IMR-90 (cell line): Measurements from ENCODE around the gene MECP2. TPM values are rescaled to one million over a fixed set of nuclear protein-coding genes. Genes with fewer than 3 reads are reported as not detected.

Experiments
- ATAC-seq: fragments of 200-7000 bp; cut with Tn5 transposase; 2 replicates; pipeline ENCODE4 v1.9.1; 2020; ENCODE audit warnings: low read depth, mild to moderate bottlenecking, moderate library complexity
- BruUV-seq: library from RNA; stranded (reverse); fragments of 400-500 nt; replicated peaks from 2 replicates; lab custom pipeline; 2021; lab: Mats Ljungman, UMichigan
- CTCF ChIA-PET: fragments of 300-600 bp; formaldehyde crosslinking; extraction: SDS; loops from one replicate; lab custom pipeline; 2021; ENCODE audit warnings: antibody characterized with exemption; lab: Yijun Ruan, JAX
- POLR2A ChIA-PET: fragments of 300-600 bp; sonication (Branson Sonifier 250); formaldehyde crosslinking; loops from one replicate; lab custom pipeline; 2022; ENCODE audit warnings: antibody characterized with exemption; ENCODE audit not compliant: unreplicated experiment; lab: Charles Lee
- DNase-seq: peaks from one replicate; pipeline ENCODE4 v3.0.0; 2013
- H2AFZ ChIP-seq: replicated peaks from 2 replicates; pipeline ENCODE3; 2013; ENCODE audit warnings: low read length, mild to moderate bottlenecking; ENCODE audit not compliant: poor library complexity
- H2AK5ac ChIP-seq: 2 replicates; pipeline ENCODE4 v1.6.1; 2013; ENCODE audit warnings: low read depth, low read length, inconsistent platforms
- H2AK9ac ChIP-seq: replicated peaks from 2 replicates; pipeline ENCODE3; 2013; ENCODE audit warnings: mild to moderate bottlenecking, low read depth, low read length, moderate library complexity; ENCODE audit not compliant: poor library complexity
- H2BK120ac ChIP-seq: 2 replicates; pipeline ENCODE4 v1.6.1; 2013; ENCODE audit warnings: low read depth, low read length, inconsistent platforms
- H2BK15ac ChIP-seq: 3 replicates; pipeline ENCODE4 v1.6.1; 2013; ENCODE audit warnings: low read depth, low read length, inconsistent platforms
- H2BK20ac ChIP-seq: 2 replicates; pipeline ENCODE4 v1.6.1; 2013; ENCODE audit warnings: low read depth, mild to moderate bottlenecking, inconsistent platforms, low read length, moderate library complexity
- H2BK5ac ChIP-seq: 2 replicates; pipeline ENCODE4 v1.6.1; 2013; ENCODE audit warnings: mild to moderate bottlenecking, low read depth, low read length, inconsistent platforms; ENCODE audit not compliant: poor library complexity, severe bottlenecking
- H3K14ac ChIP-seq: replicated peaks from 2 replicates; pipeline ENCODE4 v1.6.1; 2013; ENCODE audit warnings: low read depth, low read length, inconsistent platforms
- H3K18ac ChIP-seq: 2 replicates; pipeline ENCODE4 v1.6.1; 2013; ENCODE audit warnings: low read depth, low read length, control low read depth
- H3K23ac ChIP-seq: 2 replicates; pipeline ENCODE4 v1.6.1; 2013; ENCODE audit warnings: low read depth, low read length, inconsistent platforms
- H3K27ac ChIP-seq: 2 replicates; pipeline ENCODE4 v1.5.1; 2013; ENCODE audit warnings: mild to moderate bottlenecking, control low read depth, low read length; ENCODE audit not compliant: insufficient read depth
- H3K27me3 ChIP-seq: 2 replicates; pipeline ENCODE4 v1.6.1; 2013; ENCODE audit warnings: low read length; ENCODE audit not compliant: control insufficient read depth, insufficient read depth
- H3K36me3 ChIP-seq: 2 replicates; pipeline ENCODE4 v1.6.1; 2013; ENCODE audit warnings: low read length, mixed read lengths; ENCODE audit not compliant: control insufficient read depth, insufficient read depth
- H3K4ac ChIP-seq: 2 replicates; pipeline ENCODE4 v1.6.1; 2013; ENCODE audit warnings: low read depth, low read length, inconsistent platforms
- H3K4me1 ChIP-seq: 2 replicates; pipeline ENCODE4 v1.6.1; 2013; ENCODE audit warnings: low read length, mixed read lengths; ENCODE audit not compliant: control insufficient read depth, insufficient read depth
- H3K4me2 ChIP-seq: 2 replicates; pipeline ENCODE4 v1.6.1; 2013; ENCODE audit warnings: low read depth, mild to moderate bottlenecking, control low read depth, low read length, moderate library complexity
- H3K4me3 ChIP-seq: 2 replicates; pipeline ENCODE4 v1.5.1; 2013; ENCODE audit warnings: low read depth, mild to moderate bottlenecking, control low read depth, low read length, moderate library complexity; ENCODE audit not compliant: insufficient read depth
- H3K56ac ChIP-seq: 2 replicates; pipeline ENCODE4 v1.6.1; 2013; ENCODE audit warnings: low read length, inconsistent platforms; ENCODE audit not compliant: insufficient read depth; ENCODE audit errors: extremely low read depth
- H3K79me1 ChIP-seq, 2 experiments: 2 replicates each; pipeline ENCODE4 v1.6.1; 2013; ENCODE audit warnings: low read length in 2 of 2, inconsistent platforms in 1 of 2, low read depth in 1 of 2
- H3K9ac ChIP-seq: 2 replicates; pipeline ENCODE4 v1.6.1; 2013; ENCODE audit warnings: low read depth, low read length, control low read depth
- H3K9me1 ChIP-seq: 2 replicates; pipeline ENCODE4 v1.6.1; 2013; ENCODE audit warnings: low read length, inconsistent platforms; ENCODE audit not compliant: insufficient read depth
- H3K9me3 ChIP-seq: 2 replicates; pipeline ENCODE4 v1.6.1; 2013; ENCODE audit warnings: low read length; ENCODE audit not compliant: control insufficient read depth, insufficient read depth
- H4K20me1 ChIP-seq: 2 replicates; pipeline ENCODE4 v1.6.1; 2013; ENCODE audit warnings: low read length, inconsistent platforms; ENCODE audit not compliant: insufficient read depth
- H4K5ac ChIP-seq: 2 replicates; pipeline ENCODE4 v1.6.1; 2013; ENCODE audit warnings: mild to moderate bottlenecking, low read depth, low read length, control low read depth
- H4K8ac ChIP-seq, 2 experiments: 2 replicates each; pipeline ENCODE4 v1.6.1; 2013; ENCODE audit warnings: low read depth in 2 of 2, low read length in 2 of 2, control low read depth in 1 of 2, inconsistent platforms in 1 of 2
- H4K91ac ChIP-seq: 2 replicates; pipeline ENCODE4 v1.6.1; 2013; ENCODE audit warnings: low read depth, low read length, inconsistent platforms; ENCODE audit not compliant: insufficient read depth
- BHLHE40 ChIP-seq: fragments of 150-350 bp; IDR thresholded peaks from 2 replicates; pipeline ENCODE4 v1.6.1; 2016; ENCODE audit warnings: mild to moderate bottlenecking, low read depth, low read length
- CEBPB ChIP-seq: IDR thresholded peaks from 2 replicates; pipeline ENCODE4 v1.6.1; 2012; ENCODE audit warnings: low read depth, low read length, improper control_type of control experiment
- CTCF ChIP-seq: conservative IDR thresholded peaks from 2 replicates; pipeline ENCODE4 v1.5.1; 2012; ENCODE audit warnings: mild to moderate bottlenecking, low read depth, low read length, improper control_type of control experiment
- ELK1 ChIP-seq: fragments of 150-350 bp; IDR thresholded peaks from 2 replicates; pipeline ENCODE4 v1.6.1; 2016; ENCODE audit warnings: low read depth, mild to moderate bottlenecking, low read length, moderate library complexity, borderline replicate concordance
- FOS ChIP-seq: fragments of 150-350 bp; IDR thresholded peaks from 2 replicates; pipeline ENCODE4 v1.6.1; 2016; ENCODE audit warnings: low read depth, low read length
- MAFK ChIP-seq: IDR thresholded peaks from 2 replicates; pipeline ENCODE4 v1.6.1; 2012; ENCODE audit warnings: low read depth, low read length, improper control_type of control experiment
- MXI1 ChIP-seq: IDR thresholded peaks from 2 replicates; pipeline ENCODE4 v1.6.1; 2012; ENCODE audit warnings: low read depth, mild to moderate bottlenecking, low read length, moderate library complexity, borderline replicate concordance
- NFE2L2 ChIP-seq: fragments of 150-350 bp; IDR thresholded peaks from 2 replicates; pipeline ENCODE4 v1.6.1; 2016; ENCODE audit warnings: low read depth, mild to moderate bottlenecking, low read length
- RAD21 ChIP-seq: IDR thresholded peaks from 2 replicates; pipeline ENCODE4 v1.6.1; 2012; ENCODE audit warnings: low read length, improper control_type of control experiment
- RCOR1 ChIP-seq: IDR thresholded peaks from 2 replicates; pipeline ENCODE4 v1.6.1; 2012; ENCODE audit warnings: mild to moderate bottlenecking, low read length, improper control_type of control experiment; ENCODE audit not compliant: insufficient replicate concordance
- WGBS, 2 experiments: methylation state at CpG; one replicate each; pipeline versions ENCODE4 v1.1.5 to v1.1.7; 2013; ENCODE audit warnings: missing lambda C conversion rate in 2 of 2; ENCODE audit not compliant: insufficient read length in 1 of 2; ENCODE audit errors: extremely low coverage in 2 of 2; 5-methylcytosine and 5-hydroxymethylcytosine counted together
- dilution Hi-C: fragments of 300-500 bp; cut with HindIII; formaldehyde crosslinking; loops from one replicate; pipeline ENCODE4 v1.14.3; 2018; ENCODE audit warnings: low sequenced_read_pairs; ENCODE audit not compliant: unreplicated experiment
- in situ Hi-C: fragments of 300-500 bp; cut with MboI; formaldehyde crosslinking; loops from 3 replicates; pipeline ENCODE4 v1.14.3; 2019; ENCODE audit warnings: low sequenced_read_pairs, inconsistent platforms, mixed read lengths
- intact Hi-C: fragments of 100-400 bp; cut with micrococcal nuclease; formaldehyde crosslinking; loops from 2 replicates; pipeline ENCODE4 v1.10.0; 2022
- polyA plus RNA-seq, 3 experiments: library from polyadenylated mRNA; depleted of rRNA; stranded (reverse); fragments of >200 nt; gene quantifications; 2 replicates each; pipeline ENCODE4 v1.2.3, GENCODE V29; 2012; ENCODE audit warnings: low replicate concordance in 1 of 3
- total RNA-seq: library from RNA; depleted of rRNA; stranded (reverse); fragments of >200 nt; gene quantifications from 2 replicates; pipeline ENCODE4 v1.2.3, GENCODE V29; 2012

The MECP2 gene
- total and polyA plus RNA-seq, 2 of the 4 experiments (the other 2 are of a cell fraction), result 8.4 to 10.1 TPM

GRCh38 chrX:153983321-153983801, 114.2 kb downstream of the MECP2 start (continued):
- no peak for TF ChIP-seq CTCF
- no peak for TF ChIP-seq FOS
- TF ChIP-seq CEBPB, result no peak

DNA sequence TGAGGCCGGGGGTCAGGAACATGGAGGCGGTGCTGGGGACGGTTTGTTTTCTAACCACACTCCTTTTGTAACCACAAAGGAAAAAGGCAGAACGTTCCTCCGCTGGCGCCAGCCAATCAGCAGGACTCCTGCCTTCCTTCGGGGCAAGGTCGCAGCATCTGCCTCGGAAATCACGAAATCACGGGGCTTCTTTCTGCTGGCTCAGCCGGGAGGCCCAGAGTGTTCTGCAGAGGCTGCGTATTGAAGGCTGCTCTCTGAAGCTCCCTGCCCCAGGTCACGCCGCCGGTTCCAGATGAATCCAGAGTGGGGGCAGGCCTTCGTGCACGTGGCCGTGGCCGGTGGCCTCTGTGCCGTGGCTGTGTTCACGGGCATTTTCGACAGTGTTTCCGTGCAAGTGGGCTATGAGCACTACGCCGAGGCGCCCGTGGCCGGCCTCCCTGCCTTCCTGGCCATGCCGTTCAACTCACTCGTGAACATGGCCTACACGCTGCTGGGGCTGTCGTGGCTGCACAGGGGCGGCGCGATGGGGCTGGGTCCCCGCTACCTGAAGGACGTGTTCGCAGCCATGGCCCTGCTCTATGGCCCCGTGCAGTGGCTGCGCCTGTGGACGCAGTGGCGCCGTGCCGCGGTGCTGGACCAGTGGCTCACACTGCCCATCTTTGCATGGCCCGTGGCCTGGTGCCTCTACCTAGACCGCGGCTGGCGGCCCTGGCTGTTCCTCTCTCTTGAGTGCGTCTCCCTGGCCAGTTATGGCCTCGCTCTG, 115.6 kb downstream of the MECP2 start:
- Histone ChIP-seq H3K9me1 (no peaks in the 10 kb centered on the region), H3K9me3 (peaks cover 4% of the 10 kb centered on the region; the same call in 1 of the 2 replicates), H3K4me2 (no peak overlapping the region), H3K4me3 (no peak overlapping the region), H3K79me1 (no peaks in the 10 kb centered on the region), H4K20me1 (no peaks in the 10 kb centered on the region), H2AK5ac (no peak overlapping the region), H2BK120ac (no peak overlapping the region), H4K91ac (no peak overlapping the region), H3K23ac (no peak overlapping the region), H3K56ac (no peak overlapping the region), H3K4me1 (no peaks in the 10 kb centered on the region), H3K14ac (no peak overlapping the region), H3K18ac (no peak overlapping the region), H4K5ac (no peak overlapping the region), H2AFZ (no peak overlapping the region), H3K27ac (no peak overlapping the region), H2AK9ac (peak overlapping the region; percentile 70), H3K36me3 (no peaks in the 10 kb centered on the region; the same call in 1 of the 2 replicates), H2BK20ac (no peak overlapping the region), H4K8ac (no peak overlapping the region), H3K27me3 (no peaks in the 10 kb centered on the region; the same call in 1 of the 2 replicates), H2BK15ac (no peak overlapping the region), H3K4ac (no peak overlapping the region), H2BK5ac (no peak overlapping the region), H3K9ac (no peak overlapping the region)
- dilution Hi-C loops (no loop called here), intact Hi-C loops (no loop called here), in situ Hi-C loops (no loop called here)
- 89% methylated on average over 40 of the region's 52 CpGs; no CpG with 5 or more reads in 1 of the 2 experiments for WGBS, 2 experiments
- ChIA-PET POLR2A (no interaction called here), CTCF (no interaction called here)
- ATAC-seq, result no peak
- no peak for DNase-seq
- no TSS peak for BruUV-seq
- TF ChIP-seq BHLHE40 (no peak), ELK1 (no peak), CTCF (no peak), MAFK (no peak), NFE2L2 (no peak), CEBPB (no peak), RAD21 (no peak), RCOR1 (no peak), MXI1 (no peak)
